Measurements from ENCODE around the gene MICAL2. TPM values are rescaled to one million over a fixed set of nuclear protein-coding genes. Genes with fewer than 3 reads are reported as not detected.
A peak's percentile ranks its signal among the peaks of the same experiment; 100 is the strongest.

MICAL2 gene
- total and polyA plus RNA-seq, 2 donors (not counting 3 experiments of a cell fraction or from before 2014, with no cell fraction given) = 67.6 to 200 TPM

GRCh38 chr11:12288931-12289666, 178.7 kb downstream of the MICAL2 start:
- no peak overlapping the region for H3K9ac ChIP-seq (replicated peaks; ENCODE audit: extremely low read depth, insufficient read depth, low read length)

More at GRCh38 chr11:12288931-12289666, 178.7 kb downstream of the MICAL2 start:
- intact Hi-C loops (cut with micrococcal nuclease) (loop anchor here (1.0 to 5.0 kb wide), 11 partner anchors 42 to 605 kb away; partner anchors contain the start of gene USP47), dilution Hi-C loops (cut with MboI; ENCODE audit: extremely low pct_ligation_motif_present, low sequenced_read_pairs) (no loop called here)
- Histone ChIP-seq H3K9me1 (replicated peaks; ENCODE audit: control insufficient read depth, extremely low read depth, insufficient read depth, low read length) (no peaks in the 10 kb centered on the region), H3K4me3 (replicated peaks in 1 of 3; ENCODE audit: insufficient read depth in 1 of 3, low read depth in 1 of 3, low read length in 3 of 3) (no peak overlapping the region), H2AFZ (ENCODE audit: low read depth, low read length) (no peak overlapping the region), H3K4me1 (ENCODE audit: control insufficient read depth, extremely low read depth, insufficient read depth, low read length) (peaks cover 44% of the 10 kb centered on the region), H3K36me3 (ENCODE audit: control insufficient read depth in 2 of 2, extremely low read depth in 1 of 2, insufficient read depth in 2 of 2, low read length in 2 of 2) (no peaks in the 10 kb centered on the region), H4K20me1 (replicated peaks; ENCODE audit: control insufficient read depth, extremely low read depth, insufficient read depth, low read length) (no peaks in the 10 kb centered on the region), H3K27me3 (ENCODE audit: control insufficient read depth in 2 of 2, insufficient read depth in 2 of 2, low read length in 2 of 2) (no peaks in the 10 kb centered on the region), H3K4me2 (ENCODE audit: insufficient read depth, low read length) (no peak overlapping the region), H3K9me3 (replicated peaks; ENCODE audit: control insufficient read depth, insufficient read depth, low read length) (no peaks in the 10 kb centered on the region), H3K27ac (ENCODE audit: insufficient read depth, low read depth, low read length) (no peak overlapping the region), H3K79me2 (ENCODE audit: control insufficient read depth, insufficient read depth, low read length) (no peaks in the 10 kb centered on the region)
- FAIRE-seq (no peak), DNase-seq (ENCODE audit: low read depth, low spot score) (no peak)
- BruUV-seq (replicated peaks) = no TSS peak
- ChIA-PET CTCF (interaction anchor here (0.5 to 4.8 kb wide), 74 partner anchors 8 to 1496 kb away, joined by 3 to 102 read pairs (median 4); partner anchors contain the start of gene PARVA), POLR2A (no interaction called here)
- TF ChIP-seq GATA2 (IDR thresholded peaks at IDR 0.05; ENCODE audit: insufficient read depth, insufficient read length, low read depth, low read length) = no peak
- no peak for TF ChIP-seq MAX (IDR thresholded peaks at IDR 0.05; ENCODE audit: insufficient read depth, insufficient read length)
- no peak for TF ChIP-seq POLR2AphosphoS5 (IDR thresholded peaks at IDR 0.05; ENCODE audit: insufficient read depth, low read depth, low read length)
- no peak for TF ChIP-seq EZH2 (IDR thresholded peaks at IDR 0.05; ENCODE audit: borderline replicate concordance, low read depth, low read length, severe bottlenecking)
- no peak for TF ChIP-seq MYC (IDR thresholded peaks at IDR 0.05; ENCODE audit: low read depth, low read length)
- TF ChIP-seq POLR2A (IDR thresholded peaks at IDR 0.05; ENCODE audit: low read depth, low read length) = no peak
- peak in 1 of 2 donors; percentile 5 for TF ChIP-seq CTCF (IDR thresholded peaks at IDR 0.05; ENCODE audit: extremely low read depth in 1 of 2, insufficient read depth in 1 of 2, low read depth in 1 of 2, low read length in 2 of 2)
- TF ChIP-seq FOS (IDR thresholded peaks at IDR 0.05; ENCODE audit: borderline replicate concordance, insufficient read depth, low read length) = no peak

All from endothelial cell of umbilical vein (primary cell).